HepG2 (cell line): Measurements from ENCODE around the gene SLC6A9. TPM values are rescaled to one million over a fixed set of nuclear protein-coding genes. Genes with fewer than 3 reads are reported as not detected.

Source experiments
- FOXC1 ChIP-seq: sonication (generic); formaldehyde crosslinking; IDR thresholded peaks from 2 replicates; pipeline ENCODE4 v1.8.0; 2022; ENCODE audit warnings: mild to moderate bottlenecking, missing genetic modification reagents, borderline replicate concordance
- HMGA1 ChIP-seq: sonication (generic); formaldehyde crosslinking; conservative IDR thresholded peaks from 2 replicates; pipeline ENCODE4 v1.4.0; 2020; ENCODE audit warnings: missing genetic modification reagents
- NR2F1 ChIP-seq, 2 experiments: fragments of 450-650 bp in 1 of 2; formaldehyde crosslinking in 1 of 2; IDR thresholded peaks; 2 replicates each; pipeline versions ENCODE4 v1.5.0 to v1.6.1; 2016 to 2020; ENCODE audit warnings: mild to moderate bottlenecking in 1 of 2, missing compliant biosample characterization in 1 of 2, missing genetic modification reagents in 1 of 2, moderate library complexity in 1 of 2
- RFXANK ChIP-seq: IDR thresholded peaks from 2 replicates; pipeline ENCODE4 v1.6.1; 2016
- SMC3 ChIP-seq: IDR thresholded peaks from 2 replicates; pipeline ENCODE4 v1.6.1; 2011; ENCODE audit warnings: low read length, improper control_type of control experiment
- TEAD3 ChIP-seq: optimal IDR thresholded peaks from 2 replicates; pipeline ENCODE3; 2016; ENCODE audit warnings: borderline replicate concordance
- ZFP90 ChIP-seq: sonication (generic); formaldehyde crosslinking; IDR thresholded peaks from 2 replicates; pipeline ENCODE4 v1.8.0; 2022; ENCODE audit warnings: missing genetic modification reagents, mild to moderate bottlenecking, inconsistent platforms, borderline replicate concordance
- ZNF12 ChIP-seq: sonication (generic); formaldehyde crosslinking; IDR thresholded peaks from 2 replicates; pipeline ENCODE4 v1.5.0; 2020; ENCODE audit warnings: missing genetic modification reagents
- ZNF274 ChIP-seq: sonication (generic); formaldehyde crosslinking; IDR thresholded peaks from 2 replicates; pipeline ENCODE4 v1.5.1; 2020; ENCODE audit warnings: mild to moderate bottlenecking, missing genetic modification reagents
- ZNF713 ChIP-seq: sonication (generic); formaldehyde crosslinking; IDR thresholded peaks from 2 replicates; pipeline ENCODE4 v1.4.0; 2020; ENCODE audit warnings: mild to moderate bottlenecking, missing genetic modification reagents
- polyA plus RNA-seq, 8 experiments: library from polyadenylated mRNA; depleted of rRNA in 3 of 8; stranded (reverse) in 7 of 8; unstranded in 1 of 8; fragments of >200 nt; fragmentation: Illumina TruSeq in 4 of 8; extraction: Trizol in 4 of 8; gene quantifications; 2 replicates each; pipeline versions ENCODE4 v1.2.1 to v1.2.3, GENCODE V29; 2011 to 2016; ENCODE audit warnings: low read depth in 4 of 8, missing spikeins in 1 of 8, mixed read lengths in 1 of 8; ENCODE audit not compliant: insufficient read depth in 1 of 8
- total RNA-seq, 5 experiments: library from RNA; depleted of rRNA; stranded (reverse); fragments of >200 nt; fragmentation: Illumina TruSeq; extraction: Trizol; gene quantifications; 2 replicates each; pipeline ENCODE4 v1.2.3, GENCODE V29; 2016; ENCODE audit warnings: low read depth in 1 of 5
- TF ChIP-seq, protein P1 (sequence below), 2 experiments: fragments of 450-650 bp in 1 of 2; sonication (generic) in 1 of 2; formaldehyde crosslinking in 1 of 2; IDR thresholded peaks; 2 replicates each; pipeline versions ENCODE4 v1.6.1 to v1.8.0; 2016 to 2022; ENCODE audit warnings: antibody characterized with exemption in 1 of 2, mild to moderate bottlenecking in 1 of 2, missing genetic modification reagents in 1 of 2
- TF ChIP-seq, protein P2 (sequence below): IDR thresholded peaks from 2 replicates; pipeline ENCODE4 v1.6.1; 2016; ENCODE audit warnings: low read depth, control low read depth
- TF ChIP-seq, protein P3 (sequence below): sonication (generic); formaldehyde crosslinking; IDR thresholded peaks from 2 replicates; pipeline ENCODE4 v1.5.0; 2020; ENCODE audit warnings: mild to moderate bottlenecking, missing genetic modification reagents
- TF ChIP-seq, protein P4 (sequence below): sonication (generic); formaldehyde crosslinking; IDR thresholded peaks from 2 replicates; pipeline ENCODE4 v1.4.0; 2020; ENCODE audit warnings: missing genetic modification reagents, mild to moderate bottlenecking, borderline replicate concordance

The SLC6A9 gene
- total and polyA plus RNA-seq, 2 of the 13 experiments (the other 11 are each of a cell fraction or from before 2014, with no cell fraction given), result 8.5 to 9.9 TPM

DNA sequence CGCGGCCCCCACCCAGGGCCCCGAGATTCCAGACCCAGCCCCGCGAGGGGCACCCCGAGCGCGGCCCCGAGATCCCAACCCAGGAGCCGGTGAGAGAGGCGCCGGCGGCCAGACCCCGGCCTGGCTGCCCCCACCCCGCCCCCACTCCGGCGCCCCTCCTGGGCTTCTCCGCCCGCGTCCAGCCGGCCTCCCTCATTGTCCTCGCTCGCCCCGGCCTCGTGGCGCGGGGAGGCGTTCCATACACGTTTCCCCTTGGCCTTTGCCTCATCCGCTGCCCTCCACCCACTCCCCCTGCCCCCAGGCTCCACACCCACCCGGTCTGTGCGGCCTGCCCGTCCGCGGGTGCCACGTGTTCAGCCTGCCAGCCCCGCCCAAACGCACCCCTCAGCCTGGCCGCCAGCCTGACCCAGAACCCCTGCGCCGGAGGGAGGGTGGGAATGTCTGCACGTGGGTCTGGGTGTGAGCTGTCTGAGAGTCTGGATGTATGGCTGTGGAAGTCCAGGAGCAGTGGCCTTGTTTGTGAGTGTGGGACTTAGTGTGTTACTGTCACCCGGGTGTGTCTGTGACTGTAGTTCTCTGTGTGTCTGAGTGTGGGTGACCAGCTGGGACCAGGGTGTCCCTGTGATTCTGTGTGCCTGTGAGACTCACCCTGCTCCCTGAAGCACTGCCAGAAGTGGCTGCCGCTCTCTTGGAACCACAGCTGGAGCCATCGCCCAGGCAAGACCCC is 51.6 kb downstream of the SLC6A9 start (continued):
- TF ChIP-seq NR2F1 (CRISPR knock-in tag; IDR thresholded peaks at IDR 0.05) (no peak), ZNF274 (CRISPR knock-in tag) (peak; percentile 51; the same call in 1 of the 2 replicates), HMGA1 (CRISPR knock-in tag) (no peak), RFXANK (CRISPR knock-in tag) (no peak), ZNF12 (no peak), SMC3 (no peak), ZNF713 (no peak), FOXC1 (CRISPR knock-in tag) (no peak), ZFP90 (CRISPR knock-in tag) (no peak), TEAD3 (peak; percentile 20)
- TF ChIP-seq, protein P1, sequence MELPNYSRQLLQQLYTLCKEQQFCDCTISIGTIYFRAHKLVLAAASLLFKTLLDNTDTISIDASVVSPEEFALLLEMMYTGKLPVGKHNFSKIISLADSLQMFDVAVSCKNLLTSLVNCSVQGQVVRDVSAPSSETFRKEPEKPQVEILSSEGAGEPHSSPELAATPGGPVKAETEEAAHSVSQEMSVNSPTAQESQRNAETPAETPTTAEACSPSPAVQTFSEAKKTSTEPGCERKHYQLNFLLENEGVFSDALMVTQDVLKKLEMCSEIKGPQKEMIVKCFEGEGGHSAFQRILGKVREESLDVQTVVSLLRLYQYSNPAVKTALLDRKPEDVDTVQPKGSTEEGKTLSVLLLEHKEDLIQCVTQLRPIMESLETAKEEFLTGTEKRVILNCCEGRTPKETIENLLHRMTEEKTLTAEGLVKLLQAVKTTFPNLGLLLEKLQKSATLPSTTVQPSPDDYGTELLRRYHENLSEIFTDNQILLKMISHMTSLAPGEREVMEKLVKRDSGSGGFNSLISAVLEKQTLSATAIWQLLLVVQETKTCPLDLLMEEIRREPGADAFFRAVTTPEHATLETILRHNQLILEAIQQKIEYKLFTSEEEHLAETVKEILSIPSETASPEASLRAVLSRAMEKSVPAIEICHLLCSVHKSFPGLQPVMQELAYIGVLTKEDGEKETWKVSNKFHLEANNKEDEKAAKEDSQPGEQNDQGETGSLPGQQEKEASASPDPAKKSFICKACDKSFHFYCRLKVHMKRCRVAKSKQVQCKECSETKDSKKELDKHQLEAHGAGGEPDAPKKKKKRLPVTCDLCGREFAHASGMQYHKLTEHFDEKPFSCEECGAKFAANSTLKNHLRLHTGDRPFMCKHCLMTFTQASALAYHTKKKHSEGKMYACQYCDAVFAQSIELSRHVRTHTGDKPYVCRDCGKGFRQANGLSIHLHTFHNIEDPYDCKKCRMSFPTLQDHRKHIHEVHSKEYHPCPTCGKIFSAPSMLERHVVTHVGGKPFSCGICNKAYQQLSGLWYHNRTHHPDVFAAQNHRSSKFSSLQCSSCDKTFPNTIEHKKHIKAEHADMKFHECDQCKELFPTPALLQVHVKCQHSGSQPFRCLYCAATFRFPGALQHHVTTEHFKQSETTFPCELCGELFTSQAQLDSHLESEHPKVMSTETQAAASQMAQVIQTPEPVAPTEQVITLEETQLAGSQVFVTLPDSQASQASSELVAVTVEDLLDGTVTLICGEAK (IDR thresholded peaks at IDR 0.05), result no peak
- TF ChIP-seq, protein P1 (CRISPR knock-in tag; IDR thresholded peaks at IDR 0.05), result no peak
- TF ChIP-seq, protein P2, sequence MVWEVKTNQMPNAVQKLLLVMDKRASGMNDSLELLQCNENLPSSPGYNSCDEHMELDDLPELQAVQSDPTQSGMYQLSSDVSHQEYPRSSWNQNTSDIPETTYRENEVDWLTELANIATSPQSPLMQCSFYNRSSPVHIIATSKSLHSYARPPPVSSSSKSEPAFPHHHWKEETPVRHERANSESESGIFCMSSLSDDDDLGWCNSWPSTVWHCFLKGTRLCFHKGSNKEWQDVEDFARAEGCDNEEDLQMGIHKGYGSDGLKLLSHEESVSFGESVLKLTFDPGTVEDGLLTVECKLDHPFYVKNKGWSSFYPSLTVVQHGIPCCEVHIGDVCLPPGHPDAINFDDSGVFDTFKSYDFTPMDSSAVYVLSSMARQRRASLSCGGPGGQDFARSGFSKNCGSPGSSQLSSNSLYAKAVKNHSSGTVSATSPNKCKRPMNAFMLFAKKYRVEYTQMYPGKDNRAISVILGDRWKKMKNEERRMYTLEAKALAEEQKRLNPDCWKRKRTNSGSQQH (CRISPR knock-in tag), result no peak
- TF ChIP-seq, protein P3, sequence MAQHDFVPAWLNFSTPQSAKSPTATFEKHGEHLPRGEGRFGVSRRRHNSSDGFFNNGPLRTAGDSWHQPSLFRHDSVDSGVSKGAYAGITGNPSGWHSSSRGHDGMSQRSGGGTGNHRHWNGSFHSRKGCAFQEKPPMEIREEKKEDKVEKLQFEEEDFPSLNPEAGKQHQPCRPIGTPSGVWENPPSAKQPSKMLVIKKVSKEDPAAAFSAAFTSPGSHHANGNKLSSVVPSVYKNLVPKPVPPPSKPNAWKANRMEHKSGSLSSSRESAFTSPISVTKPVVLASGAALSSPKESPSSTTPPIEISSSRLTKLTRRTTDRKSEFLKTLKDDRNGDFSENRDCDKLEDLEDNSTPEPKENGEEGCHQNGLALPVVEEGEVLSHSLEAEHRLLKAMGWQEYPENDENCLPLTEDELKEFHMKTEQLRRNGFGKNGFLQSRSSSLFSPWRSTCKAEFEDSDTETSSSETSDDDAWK (CRISPR knock-in tag), result no peak
- TF ChIP-seq, protein P4, sequence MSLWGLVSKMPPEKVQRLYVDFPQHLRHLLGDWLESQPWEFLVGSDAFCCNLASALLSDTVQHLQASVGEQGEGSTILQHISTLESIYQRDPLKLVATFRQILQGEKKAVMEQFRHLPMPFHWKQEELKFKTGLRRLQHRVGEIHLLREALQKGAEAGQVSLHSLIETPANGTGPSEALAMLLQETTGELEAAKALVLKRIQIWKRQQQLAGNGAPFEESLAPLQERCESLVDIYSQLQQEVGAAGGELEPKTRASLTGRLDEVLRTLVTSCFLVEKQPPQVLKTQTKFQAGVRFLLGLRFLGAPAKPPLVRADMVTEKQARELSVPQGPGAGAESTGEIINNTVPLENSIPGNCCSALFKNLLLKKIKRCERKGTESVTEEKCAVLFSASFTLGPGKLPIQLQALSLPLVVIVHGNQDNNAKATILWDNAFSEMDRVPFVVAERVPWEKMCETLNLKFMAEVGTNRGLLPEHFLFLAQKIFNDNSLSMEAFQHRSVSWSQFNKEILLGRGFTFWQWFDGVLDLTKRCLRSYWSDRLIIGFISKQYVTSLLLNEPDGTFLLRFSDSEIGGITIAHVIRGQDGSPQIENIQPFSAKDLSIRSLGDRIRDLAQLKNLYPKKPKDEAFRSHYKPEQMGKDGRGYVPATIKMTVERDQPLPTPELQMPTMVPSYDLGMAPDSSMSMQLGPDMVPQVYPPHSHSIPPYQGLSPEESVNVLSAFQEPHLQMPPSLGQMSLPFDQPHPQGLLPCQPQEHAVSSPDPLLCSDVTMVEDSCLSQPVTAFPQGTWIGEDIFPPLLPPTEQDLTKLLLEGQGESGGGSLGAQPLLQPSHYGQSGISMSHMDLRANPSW, result no peak
